NCI-H774 (cell line): ENCODE data around the gene PLB1.

Source experiments
- DNase-seq: peaks from one replicate; lab custom pipeline; 2025; lab: John Stamatoyannopoulos, UW

Gene PLB1

DNA sequence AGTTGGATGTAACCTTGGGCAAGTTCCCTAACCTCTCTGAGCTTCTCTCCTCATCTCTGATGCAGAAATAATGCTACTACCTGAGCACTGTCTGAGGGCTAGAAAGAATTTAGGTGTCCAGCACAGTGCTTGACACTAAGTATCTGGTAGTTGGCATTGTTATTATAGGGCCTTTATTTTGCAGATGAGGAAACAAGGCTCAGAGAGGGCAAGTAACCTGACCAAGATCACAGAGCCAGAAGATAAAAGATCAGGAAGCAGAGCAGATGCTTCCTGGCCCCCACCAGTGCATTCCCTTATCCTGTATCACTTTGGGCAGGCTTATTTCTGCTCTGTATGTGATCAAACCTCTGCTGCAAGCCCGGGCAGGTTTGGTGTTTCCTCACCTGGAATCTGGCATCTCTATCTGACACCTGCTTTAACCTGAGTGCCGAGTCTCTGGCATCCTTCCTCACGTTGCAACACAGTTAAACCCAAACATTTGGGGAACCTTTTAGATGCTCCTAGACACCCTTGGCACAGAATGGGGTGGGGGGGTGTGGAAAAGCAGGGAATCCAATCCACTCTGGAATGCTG lies 69.9 kb downstream of the PLB1 start:
- no peak for DNase-seq

DNA sequence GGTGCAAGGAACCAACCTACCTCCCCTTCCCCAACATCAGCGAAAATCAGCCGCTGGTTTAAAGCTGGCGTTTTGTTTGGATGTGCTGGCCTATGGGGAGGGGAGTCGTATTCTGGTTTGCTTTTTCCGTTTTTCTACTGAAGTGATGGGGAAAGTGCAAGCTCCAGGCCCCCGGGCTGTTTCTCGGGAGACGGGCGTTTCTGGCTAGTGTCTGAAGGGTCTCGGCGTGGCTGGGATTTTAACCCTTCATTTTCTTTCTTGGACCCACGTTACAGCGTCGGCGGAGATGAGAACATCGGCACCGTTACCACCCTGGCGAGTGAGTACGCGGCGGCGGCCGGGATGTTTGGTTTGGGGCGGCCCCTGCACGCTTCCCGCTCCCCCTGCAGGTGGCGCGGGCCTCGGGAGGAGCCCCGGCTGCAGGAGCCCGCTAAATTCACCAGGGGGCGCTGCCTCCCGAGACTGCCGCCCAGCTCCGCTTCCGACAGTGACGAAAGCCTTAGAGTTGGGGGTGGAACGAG lies 70.7 kb downstream of the PLB1 start:
- peak; percentile 81 for DNase-seq

DNA sequence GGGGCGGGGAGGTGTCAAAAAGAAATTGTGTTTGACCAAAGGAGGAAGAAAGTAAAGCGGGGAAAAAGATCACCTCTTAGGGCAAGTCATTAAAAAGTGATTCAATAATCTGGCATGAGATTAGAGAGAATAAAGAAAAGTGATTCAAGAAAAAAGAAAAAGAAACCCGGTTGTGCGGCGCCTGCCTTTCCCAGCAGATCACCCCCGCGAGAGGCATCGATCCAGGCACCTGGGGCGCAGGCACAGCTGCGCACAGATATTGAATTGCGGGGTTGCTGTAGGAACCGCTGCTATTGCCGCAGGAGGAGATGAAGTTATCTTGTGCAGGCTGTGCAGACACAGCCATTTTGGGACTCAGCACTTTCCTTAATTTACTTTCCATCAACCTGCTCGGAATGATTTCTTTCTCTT lies 71.2 kb downstream of the PLB1 start:
- peak; percentile 22 for DNase-seq

DNA sequence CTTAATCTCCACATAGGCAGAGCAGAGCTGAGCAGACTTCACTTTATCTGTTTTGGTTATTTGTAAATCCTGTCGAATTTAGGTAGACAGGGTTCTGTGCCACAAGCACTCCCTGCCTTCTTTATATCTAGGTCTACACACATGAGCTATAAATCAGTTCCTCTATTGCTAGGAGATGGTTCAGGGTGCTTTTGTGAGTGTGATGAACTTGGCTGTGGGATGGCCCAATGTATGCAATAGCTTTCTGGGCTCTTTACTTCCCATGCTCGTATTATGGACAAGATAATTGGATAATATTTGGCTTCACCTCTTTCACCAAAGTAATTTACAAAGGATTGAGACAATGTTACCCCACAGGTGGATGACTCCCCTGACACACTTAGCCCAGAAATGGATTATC lies 72.2 kb downstream of the PLB1 start:
- no peak for DNase-seq

- no peak for DNase-seq
Observed at GRCh38 chr2:28568533-28568932, 72.7 kb downstream of the PLB1 start.

DNA sequence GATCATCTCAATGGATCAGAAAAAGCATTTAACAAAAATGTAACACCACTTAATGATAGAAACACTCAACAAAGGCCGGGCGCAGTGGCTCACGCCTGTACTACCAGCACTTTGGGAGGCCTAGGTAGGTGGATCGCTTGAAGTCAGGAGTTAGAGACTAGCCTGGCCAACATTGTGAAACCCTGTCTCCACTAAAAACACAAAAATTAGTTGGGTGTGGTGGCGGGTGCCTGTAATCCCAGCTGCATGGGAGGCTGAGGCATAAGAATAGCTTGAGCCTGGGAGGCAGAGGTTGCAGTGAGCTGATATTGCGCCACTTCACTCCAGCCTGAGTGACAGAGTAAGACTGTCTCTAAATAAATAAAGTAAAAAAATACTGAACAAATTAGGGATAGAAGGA lies 74.6 kb downstream of the PLB1 start:
- no peak for DNase-seq

GRCh38 chr2:28576714-28577113 lies 80.9 kb downstream of the PLB1 start:
- DNase-seq = no peak

GRCh38 chr2:28577791-28578680 lies 82.2 kb downstream of the PLB1 start:
- DNase-seq = no peak

DNA sequence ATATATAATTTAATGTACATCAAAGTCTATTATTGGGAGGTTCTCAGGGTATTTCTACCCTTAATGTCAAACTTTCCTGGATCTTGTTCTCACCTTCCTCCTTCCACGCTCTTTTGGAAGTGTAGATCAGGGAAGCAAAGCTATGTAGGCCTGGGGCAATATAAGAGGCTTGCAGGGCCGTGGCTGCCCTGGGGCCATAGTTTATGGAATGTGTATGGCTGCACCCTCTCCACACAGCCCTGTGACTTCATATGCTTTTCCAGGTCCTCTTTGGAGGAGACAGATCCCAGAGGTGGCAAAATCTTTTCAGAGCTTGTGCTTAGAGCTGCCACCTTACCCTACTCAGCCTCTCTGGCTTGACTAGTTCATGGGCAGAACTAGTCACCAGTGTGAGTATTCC lies 82.9 kb downstream of the PLB1 start:
- DNase-seq = no peak

DNA sequence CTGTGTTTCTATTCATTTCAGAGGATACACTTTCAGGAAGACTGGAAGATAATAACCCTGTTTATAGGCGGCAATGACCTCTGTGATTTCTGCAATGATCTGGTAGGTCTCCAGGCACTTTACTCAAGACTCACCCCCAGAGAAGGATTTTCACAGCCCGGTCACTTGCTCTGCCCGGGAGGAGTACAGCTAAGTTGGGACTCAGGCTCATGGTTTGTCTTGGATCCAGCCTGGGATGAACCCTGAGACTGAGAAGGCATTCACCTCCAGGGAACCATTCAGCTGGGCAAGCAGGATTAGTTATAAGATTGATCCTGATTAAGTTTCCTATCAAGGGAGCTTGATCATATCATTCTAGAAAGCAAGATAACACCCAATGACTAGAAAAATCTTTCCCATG lies 83.7 kb downstream of the PLB1 start:
- DNase-seq = no peak

DNA sequence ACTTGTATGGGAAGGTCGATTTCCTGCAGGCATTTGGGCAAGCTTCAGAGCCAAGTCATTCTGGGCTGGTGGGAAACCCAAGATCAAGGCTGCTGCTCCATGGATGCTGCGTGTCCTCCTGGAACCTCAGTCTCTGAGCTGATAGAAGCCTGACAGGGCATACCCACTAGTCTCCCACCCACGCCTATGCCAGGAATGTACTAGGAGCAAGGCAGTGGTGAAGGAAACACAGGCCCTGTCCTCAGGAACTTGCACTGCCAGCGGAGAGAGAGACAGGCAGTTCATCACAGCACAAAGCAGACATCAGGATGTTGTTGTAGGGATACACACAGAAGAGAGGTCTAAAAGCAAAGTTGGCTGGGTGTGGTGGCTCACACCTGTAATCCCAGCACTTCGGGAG lies 84.2 kb downstream of the PLB1 start:
- DNase-seq = no peak

DNA sequence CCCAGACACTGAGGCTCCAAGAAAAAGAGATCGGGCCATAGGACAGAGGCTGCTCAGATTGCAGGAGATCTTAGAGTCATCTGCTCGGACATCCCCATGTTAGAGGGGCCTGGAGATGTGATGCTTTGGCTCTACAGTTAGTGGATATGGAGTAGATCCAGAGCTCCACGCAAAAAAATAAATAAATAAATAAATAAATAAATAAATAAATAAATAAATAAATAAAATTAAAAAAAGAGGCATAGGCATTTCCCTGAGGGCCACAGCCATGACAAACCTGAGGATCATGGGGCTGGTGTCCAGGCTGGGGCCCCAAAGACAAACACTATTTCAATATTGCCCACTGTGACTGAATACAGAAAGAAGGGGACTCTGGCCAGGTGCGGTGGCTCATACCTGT lies 85.5 kb downstream of the PLB1 start:
- DNase-seq = no peak

- DNase-seq = no peak
Observed at GRCh38 chr2:28582152-28582551, 86.3 kb downstream of the PLB1 start.

GRCh38 chr2:28582595-28582994 lies 86.7 kb downstream of the PLB1 start:
- no peak for DNase-seq

GRCh38 chr2:28583899-28584553 lies 88.2 kb downstream of the PLB1 start:
- DNase-seq = no peak

DNA sequence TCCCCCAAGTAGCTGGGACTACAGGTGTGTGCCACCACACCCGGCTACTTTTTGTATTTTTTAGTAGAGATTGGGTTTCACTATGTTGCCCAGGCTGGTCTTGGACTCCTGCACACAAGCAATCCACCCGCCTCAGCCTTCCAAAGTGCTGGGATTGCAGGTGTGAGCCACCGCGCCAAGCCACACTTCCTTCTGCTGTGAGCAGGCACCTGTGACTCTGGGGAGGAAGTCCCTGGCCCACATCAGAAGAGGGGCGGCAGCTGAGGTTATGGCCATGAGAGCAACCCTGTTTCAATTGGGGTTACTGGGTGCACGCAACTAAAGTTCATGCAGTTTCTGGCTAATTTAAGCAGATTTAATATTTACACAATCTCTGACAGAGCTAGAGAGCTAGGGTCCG lies 91.0 kb downstream of the PLB1 start:
- no peak for DNase-seq

- DNase-seq = no peak
Observed at GRCh38 chr2:28587526-28588291, 91.8 kb downstream of the PLB1 start.

DNA sequence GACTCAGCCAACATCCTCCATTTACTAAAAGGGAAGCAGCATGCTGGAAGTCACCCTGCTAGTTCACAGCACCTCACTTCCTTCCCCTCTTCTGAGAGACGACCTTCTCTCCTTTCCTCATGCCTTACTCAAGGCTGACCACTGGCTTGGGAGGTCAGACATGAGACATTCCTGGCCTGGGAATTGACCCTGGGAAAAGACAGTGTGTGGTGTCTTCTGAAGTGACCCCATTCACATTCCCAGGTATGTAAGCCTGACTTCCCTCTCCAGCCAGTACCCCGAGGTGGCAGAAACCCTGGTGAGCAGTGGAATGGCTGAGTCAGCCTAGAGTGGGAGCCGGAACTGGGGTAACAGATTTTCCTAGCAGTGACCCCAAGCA lies 92.4 kb downstream of the PLB1 start:
- no peak for DNase-seq

- DNase-seq = no peak
Observed at GRCh38 chr2:28589746-28590463, 94.0 kb downstream of the PLB1 start.

DNA sequence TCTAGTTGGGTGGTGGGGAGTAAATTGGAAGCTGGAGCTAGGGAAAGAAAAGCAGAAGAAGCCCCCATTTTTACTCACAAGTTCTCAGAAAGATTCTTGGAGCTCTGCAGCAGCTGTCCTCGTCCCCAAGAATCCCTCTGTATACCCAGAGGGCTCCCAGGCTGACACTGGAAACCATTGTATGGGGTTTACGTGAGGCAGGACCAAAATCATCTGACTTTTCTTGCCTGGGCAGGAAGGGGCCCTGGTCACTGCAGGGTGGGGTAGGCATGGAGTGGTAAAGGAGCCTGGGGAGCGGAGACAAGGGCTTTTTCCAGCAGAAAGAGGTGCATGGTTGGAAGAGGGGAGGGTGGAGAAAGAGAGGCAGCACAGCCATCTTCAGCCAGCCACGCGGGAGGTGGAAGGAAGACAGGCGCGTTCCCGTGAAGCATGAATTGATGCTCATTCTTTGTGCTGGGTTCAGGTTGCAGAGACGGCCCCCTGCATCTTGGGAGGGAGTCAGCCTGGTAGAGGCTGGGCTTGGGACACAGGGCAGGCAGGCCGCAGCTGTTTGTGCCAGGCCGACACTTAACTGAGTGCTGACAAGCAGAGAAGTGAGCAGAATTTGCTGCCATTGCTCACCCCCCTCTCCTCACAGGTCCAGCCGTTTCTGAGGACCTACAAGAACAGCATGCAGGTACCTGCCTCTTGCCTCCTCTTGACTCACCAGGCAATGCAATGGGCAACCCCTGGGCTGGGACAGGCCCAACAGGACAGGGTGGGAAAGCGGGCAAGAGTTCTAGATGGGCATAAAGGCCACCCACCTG lies 94.8 kb downstream of the PLB1 start:
- DNase-seq = no peak
